Endothelial cell of umbilical vein (primary cell): Measurements from ENCODE around the gene AARS2.

Experiments used
- EZH2 ChIP-seq: IDR thresholded peaks from 2 replicates; pipeline ENCODE4 v1.6.1; 2012; ENCODE audit warnings: borderline replicate concordance, low read depth, mild to moderate bottlenecking, moderate library complexity, low read length, inconsistent platforms; ENCODE audit not compliant: severe bottlenecking
- TF ChIP-seq, protein P1 (sequence below), 2 donors: IDR thresholded peaks; 1 replicate in 1 of 2; 2 replicates in 1 of 2; pipeline ENCODE4 v1.5.1; 2011; ENCODE audit warnings: low read length in 2 of 2, mild to moderate bottlenecking in 2 of 2, moderate library complexity in 2 of 2, control low read depth in 1 of 2, inconsistent platforms in 1 of 2, low read depth in 1 of 2; ENCODE audit not compliant: insufficient read depth in 1 of 2; ENCODE audit errors: extremely low read depth in 1 of 2

GRCh38 chr6:44309092-44309491 lies 4.1 kb downstream of the AARS2 start:
- TF ChIP-seq, protein P1, sequence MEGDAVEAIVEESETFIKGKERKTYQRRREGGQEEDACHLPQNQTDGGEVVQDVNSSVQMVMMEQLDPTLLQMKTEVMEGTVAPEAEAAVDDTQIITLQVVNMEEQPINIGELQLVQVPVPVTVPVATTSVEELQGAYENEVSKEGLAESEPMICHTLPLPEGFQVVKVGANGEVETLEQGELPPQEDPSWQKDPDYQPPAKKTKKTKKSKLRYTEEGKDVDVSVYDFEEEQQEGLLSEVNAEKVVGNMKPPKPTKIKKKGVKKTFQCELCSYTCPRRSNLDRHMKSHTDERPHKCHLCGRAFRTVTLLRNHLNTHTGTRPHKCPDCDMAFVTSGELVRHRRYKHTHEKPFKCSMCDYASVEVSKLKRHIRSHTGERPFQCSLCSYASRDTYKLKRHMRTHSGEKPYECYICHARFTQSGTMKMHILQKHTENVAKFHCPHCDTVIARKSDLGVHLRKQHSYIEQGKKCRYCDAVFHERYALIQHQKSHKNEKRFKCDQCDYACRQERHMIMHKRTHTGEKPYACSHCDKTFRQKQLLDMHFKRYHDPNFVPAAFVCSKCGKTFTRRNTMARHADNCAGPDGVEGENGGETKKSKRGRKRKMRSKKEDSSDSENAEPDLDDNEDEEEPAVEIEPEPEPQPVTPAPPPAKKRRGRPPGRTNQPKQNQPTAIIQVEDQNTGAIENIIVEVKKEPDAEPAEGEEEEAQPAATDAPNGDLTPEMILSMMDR (IDR thresholded peaks at IDR 0.05; ENCODE audit: extremely low read depth in 1 of 2, insufficient read depth in 1 of 2, low read depth in 1 of 2, low read length in 2 of 2) = no peak
- TF ChIP-seq EZH2 = no peak
